SK-N-SH (cell line): ENCODE measurements around the gene FBXL12. TPM values are rescaled to one million over a fixed set of nuclear protein-coding genes. Genes with fewer than 3 reads are reported as not detected.

ENCODE experiments used
- CTCF ChIA-PET: fragments of 300-600, 350-600 bp; formaldehyde crosslinking; extraction: SDS; loops from one replicate; lab custom pipeline; 2021; lab: Yijun Ruan, JAX
- POLR2A ChIA-PET: fragments of 350-600 bp; sonication (Branson Sonifier 250); formaldehyde crosslinking; extraction: SDS; loops from one replicate; lab custom pipeline; 2020; ENCODE audit warnings: antibody characterized with exemption, inconsistent platforms; lab: Yijun Ruan, JAX
- DNase-seq: peaks from one replicate; pipeline ENCODE4 v3.0.0; 2012
- H2AFZ ChIP-seq: fragments of 200-600 bp; sonication (generic); 2 replicates; pipeline ENCODE4 v1.8.1; 2016; ENCODE audit warnings: antibody characterized with exemption, mild to moderate bottlenecking, low read depth
- H3F3A ChIP-seq: fragments of 200-600 bp; sonication (generic); replicated peaks from 2 replicates; pipeline ENCODE3; 2016; ENCODE audit warnings: antibody characterized with exemption, mild to moderate bottlenecking; ENCODE audit not compliant: insufficient read depth
- H3K27ac ChIP-seq, 2 experiments: fragments of 200-500 bp in 1 of 2; fragments of 200-600 bp in 1 of 2; sonication (Bioruptor generic) in 1 of 2; sonication (generic), shearing (Covaris generic) in 1 of 2; 2 replicates each; pipeline versions ENCODE4 v1.5.1 to v1.6.1; 2014 to 2016; ENCODE audit warnings: low read depth in 2 of 2, inconsistent platforms in 1 of 2, low read length in 1 of 2, mild to moderate bottlenecking in 1 of 2, mixed read lengths in 1 of 2
- H3K27me3 ChIP-seq: fragments of 200-600 bp; sonication (generic), shearing (Covaris generic); 2 replicates; pipeline ENCODE4 v1.6.1; 2016; ENCODE audit warnings: mixed run types; ENCODE audit not compliant: insufficient read depth
- H3K36me3 ChIP-seq, 2 experiments: fragments of 200-500 bp in 1 of 2; fragments of 200-600 bp in 1 of 2; sonication (Bioruptor generic) in 1 of 2; sonication (generic) in 1 of 2; replicated peaks in 1 of 2; 2 replicates each; pipeline versions ENCODE3 to v1.5.1; 2014 to 2016; ENCODE audit warnings: low read length in 1 of 2, mild to moderate bottlenecking in 1 of 2; ENCODE audit not compliant: insufficient read depth in 2 of 2, control insufficient read depth in 1 of 2
- H3K4me1 ChIP-seq, 2 experiments: fragments of 200-500 bp in 1 of 2; fragments of 200-600 bp in 1 of 2; sonication (Bioruptor generic) in 1 of 2; sonication (generic), shearing (Covaris generic) in 1 of 2; 2 replicates each; pipeline versions ENCODE4 v1.5.1 to v1.6.1; 2014 to 2016; ENCODE audit warnings: low read depth in 1 of 2, low read length in 1 of 2, mixed run types in 1 of 2; ENCODE audit not compliant: insufficient read depth in 2 of 2, control insufficient read depth in 1 of 2
- H3K4me2 ChIP-seq: fragments of 200-600 bp; sonication (generic), shearing (Covaris generic); 2 replicates; pipeline ENCODE4 v1.6.1; 2017; ENCODE audit warnings: mixed run types
- H3K4me3 ChIP-seq, 2 experiments: fragments of 200-500 bp in 1 of 2; fragments of 200-600 bp in 1 of 2; sonication (Bioruptor generic) in 1 of 2; sonication (generic), shearing (Covaris generic) in 1 of 2; 2 replicates each; pipeline versions ENCODE4 v1.5.1 to v1.8.1; 2014 to 2016; ENCODE audit warnings: low read depth in 2 of 2, inconsistent platforms in 1 of 2, low read length in 1 of 2, mild to moderate bottlenecking in 1 of 2, mixed read lengths in 1 of 2, moderate library complexity in 1 of 2
- H3K79me2 ChIP-seq: fragments of 200-600 bp; sonication (generic); 2 replicates; pipeline ENCODE4 v1.8.1; 2017; ENCODE audit warnings: mild to moderate bottlenecking; ENCODE audit not compliant: insufficient read depth
- H3K9ac ChIP-seq: fragments of 200-600 bp; sonication (generic); 2 replicates; pipeline ENCODE4 v1.6.1; 2017; ENCODE audit warnings: mixed run types
- H3K9me2 ChIP-seq: fragments of 200-600 bp; sonication (generic); 2 replicates; pipeline ENCODE4 v1.6.1; 2017; ENCODE audit warnings: mixed run types
- H3K9me3 ChIP-seq: fragments of 200-600 bp; sonication (generic); 2 replicates; pipeline ENCODE4 v1.6.1; 2017; ENCODE audit warnings: mixed run types, mild to moderate bottlenecking, moderate library complexity
- H4K20me1 ChIP-seq: fragments of 200-600 bp; sonication (generic); 2 replicates; pipeline ENCODE4 v1.6.1; 2017; ENCODE audit warnings: mild to moderate bottlenecking, mixed run types; ENCODE audit not compliant: insufficient read depth
- CHD2 ChIP-seq: fragments of 150-350 bp; IDR thresholded peaks from 2 replicates; pipeline ENCODE4 v1.6.1; 2018; ENCODE audit warnings: low read length; ENCODE audit not compliant: partially characterized antibody
- EP300 ChIP-seq, 2 experiments: IDR thresholded peaks; 2 replicates each; pipeline versions ENCODE4 v1.4.0 to v1.6.1; 2012; ENCODE audit warnings: borderline replicate concordance in 1 of 2, low read depth in 1 of 2, low read length in 1 of 2
- EZH2phosphoT487 ChIP-seq: fragments of 200-600 bp; sonication (generic); IDR thresholded peaks from 2 replicates; pipeline ENCODE4 v1.6.1; 2017; ENCODE audit warnings: low read depth, mixed run types, mild to moderate bottlenecking, antibody characterized with exemption, moderate library complexity, borderline replicate concordance
- FOSL2 ChIP-seq: IDR thresholded peaks from 2 replicates; pipeline ENCODE4 v1.4.0; 2012; ENCODE audit warnings: low read depth, mild to moderate bottlenecking, moderate library complexity, borderline replicate concordance
- MEF2A ChIP-seq: IDR thresholded peaks from 2 replicates; pipeline ENCODE4 v1.4.0; 2012; ENCODE audit warnings: low read depth, borderline replicate concordance
- NFIC ChIP-seq: IDR thresholded peaks from 2 replicates; pipeline ENCODE4 v1.4.0; 2012; ENCODE audit warnings: borderline replicate concordance
- POLR2AphosphoS5 ChIP-seq: IDR thresholded peaks from 2 replicates; pipeline ENCODE4 v1.6.1; 2012; ENCODE audit warnings: low read depth, low read length
- RAD21 ChIP-seq: IDR thresholded peaks from 2 replicates; pipeline ENCODE4 v1.6.1; 2012; ENCODE audit warnings: mild to moderate bottlenecking, low read length
- RCOR1 ChIP-seq: fragments of 150-350 bp; IDR thresholded peaks from 2 replicates; pipeline ENCODE4 v1.6.1; 2017; ENCODE audit warnings: antibody characterized with exemption, low read length
- SIN3A ChIP-seq: IDR thresholded peaks from 2 replicates; pipeline ENCODE4 v1.6.1; 2012; ENCODE audit warnings: low read depth, mild to moderate bottlenecking, low read length, moderate library complexity, borderline replicate concordance
- SMC3 ChIP-seq: IDR thresholded peaks from 2 replicates; pipeline ENCODE4 v1.6.1; 2012; ENCODE audit warnings: low read depth, low read length, improper control_type of control experiment
- TAF1 ChIP-seq: IDR thresholded peaks from 2 replicates; pipeline ENCODE4 v1.6.1; 2012; ENCODE audit warnings: low read depth, mild to moderate bottlenecking, low read length, moderate library complexity, borderline replicate concordance
- TCF12 ChIP-seq: IDR thresholded peaks from 2 replicates; pipeline ENCODE4 v1.4.0; 2012
- TEAD4 ChIP-seq: IDR thresholded peaks from 2 replicates; pipeline ENCODE4 v1.4.0; 2012; ENCODE audit warnings: mild to moderate bottlenecking, borderline replicate concordance; ENCODE audit not compliant: insufficient read depth
- YY1 ChIP-seq: IDR thresholded peaks from 2 replicates; pipeline ENCODE4 v1.4.0; 2012; ENCODE audit warnings: low read depth, mild to moderate bottlenecking
- WGBS: methylation state at CpG from one replicate; pipeline ENCODE4 v1.1.6; 2017; ENCODE audit warnings: low lambda C conversion rate; 5-methylcytosine and 5-hydroxymethylcytosine counted together
- polyA plus RNA-seq, 3 experiments: library from polyadenylated mRNA; depleted of rRNA; stranded (reverse); fragments of >200 nt; gene quantifications; 2 replicates each; pipeline ENCODE4 v1.2.3, GENCODE V29; 2012
- TF ChIP-seq, protein P1 (sequence below): IDR thresholded peaks from 2 replicates; pipeline ENCODE4; 2012
- TF ChIP-seq, protein P2 (sequence below): fragments of 150-350 bp; IDR thresholded peaks from 2 replicates; pipeline ENCODE4 v1.6.1; 2016; ENCODE audit warnings: mild to moderate bottlenecking, low read depth, low read length
- TF ChIP-seq, protein P3 (sequence below): IDR thresholded peaks from 2 replicates; pipeline ENCODE4 v1.4.0; 2012; ENCODE audit warnings: low read depth, borderline replicate concordance
- TF ChIP-seq, protein P4 (sequence below): IDR thresholded peaks from 2 replicates; pipeline ENCODE4 v1.6.1; 2012; ENCODE audit warnings: mild to moderate bottlenecking, low read depth, low read length, moderate library complexity
- TF ChIP-seq, protein P5 (sequence below): IDR thresholded peaks from 2 replicates; pipeline ENCODE4 v1.4.0; 2012; ENCODE audit warnings: low read depth

Gene FBXL12
- polyA plus RNA-seq, 1 of the 3 experiments (the other 2 are of a cell fraction) = 27.1 TPM

DNA sequence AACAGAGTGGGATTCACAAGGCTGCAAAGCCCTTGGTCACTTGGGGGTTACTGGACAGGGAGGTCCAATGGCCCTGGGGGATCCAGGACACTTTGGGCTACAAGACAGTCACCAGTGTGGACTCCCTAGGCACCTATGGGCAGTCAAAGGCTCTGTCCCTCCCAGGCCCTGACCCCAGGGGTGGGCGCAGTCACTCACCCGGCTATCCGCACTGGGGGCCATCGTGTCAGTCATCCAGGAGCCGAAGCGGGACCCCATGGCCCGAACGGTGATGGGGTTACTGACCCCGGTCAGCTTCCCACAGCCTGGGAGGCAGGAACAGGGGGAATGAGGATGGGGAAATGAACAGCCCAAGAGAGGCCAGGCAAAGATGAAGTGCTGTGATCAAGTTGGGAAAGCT, 37.7 kb upstream of the FBXL12 start:
- Histone ChIP-seq H3K27ac (no peak overlapping the region), H2AFZ (no peak overlapping the region), H3K4me1 (no peaks in the 10 kb centered on the region), H3K9me2 (no peaks in the 10 kb centered on the region), H3K4me2 (no peak overlapping the region), H4K20me1 (no peaks in the 10 kb centered on the region), H3K4me3 (no peak overlapping the region), H3K9ac (no peak overlapping the region), H3K79me2 (no peaks in the 10 kb centered on the region), H3K27me3 (no peaks in the 10 kb centered on the region), H3K36me3 (no peaks in the 10 kb centered on the region), H3F3A (no peaks in the 10 kb centered on the region), H3K9me3 (no peaks in the 10 kb centered on the region)
- POLR2A ChIA-PET = no interaction called here
- TF ChIP-seq NFIC = no peak
- no peak for TF ChIP-seq FOSL2
- TF ChIP-seq, protein P1, sequence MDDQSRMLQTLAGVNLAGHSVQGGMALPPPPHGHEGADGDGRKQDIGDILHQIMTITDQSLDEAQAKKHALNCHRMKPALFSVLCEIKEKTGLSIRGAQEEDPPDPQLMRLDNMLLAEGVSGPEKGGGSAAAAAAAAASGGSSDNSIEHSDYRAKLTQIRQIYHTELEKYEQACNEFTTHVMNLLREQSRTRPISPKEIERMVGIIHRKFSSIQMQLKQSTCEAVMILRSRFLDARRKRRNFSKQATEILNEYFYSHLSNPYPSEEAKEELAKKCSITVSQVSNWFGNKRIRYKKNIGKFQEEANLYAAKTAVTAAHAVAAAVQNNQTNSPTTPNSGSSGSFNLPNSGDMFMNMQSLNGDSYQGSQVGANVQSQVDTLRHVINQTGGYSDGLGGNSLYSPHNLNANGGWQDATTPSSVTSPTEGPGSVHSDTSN = no peak
- TF ChIP-seq, protein P2, sequence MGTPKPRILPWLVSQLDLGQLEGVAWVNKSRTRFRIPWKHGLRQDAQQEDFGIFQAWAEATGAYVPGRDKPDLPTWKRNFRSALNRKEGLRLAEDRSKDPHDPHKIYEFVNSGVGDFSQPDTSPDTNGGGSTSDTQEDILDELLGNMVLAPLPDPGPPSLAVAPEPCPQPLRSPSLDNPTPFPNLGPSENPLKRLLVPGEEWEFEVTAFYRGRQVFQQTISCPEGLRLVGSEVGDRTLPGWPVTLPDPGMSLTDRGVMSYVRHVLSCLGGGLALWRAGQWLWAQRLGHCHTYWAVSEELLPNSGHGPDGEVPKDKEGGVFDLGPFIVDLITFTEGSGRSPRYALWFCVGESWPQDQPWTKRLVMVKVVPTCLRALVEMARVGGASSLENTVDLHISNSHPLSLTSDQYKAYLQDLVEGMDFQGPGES = no peak
- no peak for TF ChIP-seq POLR2AphosphoS5
- TF ChIP-seq MEF2A = no peak
- no peak for TF ChIP-seq TAF1
- TF ChIP-seq YY1 = no peak
- no peak for TF ChIP-seq EP300 (IDR thresholded peaks at IDR 0.05; ENCODE audit: borderline replicate concordance in 1 of 2, low read depth in 1 of 2, low read length in 1 of 2)
- TF ChIP-seq CHD2 = no peak
- CTCF ChIA-PET = no interaction called here
- no peak for DNase-seq
- 96% methylated on average over 4 of the region's 9 CpGs for WGBS

DNA sequence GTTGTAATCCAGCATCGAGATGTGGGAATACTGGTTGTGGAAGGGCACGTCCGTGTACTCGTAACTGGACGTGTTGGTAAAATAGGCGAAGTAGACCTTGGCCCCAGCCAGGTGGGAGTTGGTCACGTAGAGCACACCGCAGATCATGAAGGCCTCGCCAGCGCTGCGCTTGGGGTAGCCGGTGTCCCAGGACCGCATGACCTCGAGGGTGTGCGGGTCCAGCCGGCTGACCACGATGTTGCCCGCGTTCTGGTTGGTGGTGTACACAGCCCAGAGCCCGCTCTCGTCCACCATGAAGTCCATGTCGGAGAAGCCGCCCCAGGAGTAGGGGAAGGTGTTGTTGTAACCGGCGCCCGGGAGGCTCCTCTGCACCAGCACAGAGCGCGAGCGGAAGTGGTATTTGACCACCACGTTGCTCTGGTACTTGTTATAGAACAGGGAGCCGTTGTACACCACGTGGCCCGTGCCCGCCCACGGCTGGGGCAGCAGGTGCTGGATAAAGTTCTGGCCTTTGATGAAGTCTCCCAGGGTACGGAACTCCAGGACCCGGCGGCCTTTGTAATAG, 35.5 kb upstream of the FBXL12 start:
- H3F3A ChIP-seq = no peaks in the 10 kb centered on the region
- H3K9me3 ChIP-seq = no peaks in the 10 kb centered on the region
- no peaks in the 10 kb centered on the region for H3K9me2 ChIP-seq
- POLR2A ChIA-PET = no interaction called here
- H3K36me3 ChIP-seq = peaks cover 0 to 2% of the 10 kb centered on the region in 2 experiments
- H3K79me2 ChIP-seq = no peaks in the 10 kb centered on the region
- no peak overlapping the region for H3K9ac ChIP-seq
- H3K27ac ChIP-seq = no peak overlapping the region
- H3K4me3 ChIP-seq = no peak overlapping the region
- no peak for DNase-seq
- no peaks in the 10 kb centered on the region for H3K27me3 ChIP-seq
- CTCF ChIA-PET = no interaction called here
- H3K4me2 ChIP-seq = no peak overlapping the region
- no peaks in the 10 kb centered on the region for H4K20me1 ChIP-seq
- no peak overlapping the region for H2AFZ ChIP-seq
- no peaks in the 10 kb centered on the region for H3K4me1 ChIP-seq
- WGBS = 97% methylated on average over 17 of the region's 38 CpGs
- TF ChIP-seq CHD2 = no peak
- no peak for TF ChIP-seq RCOR1
- TF ChIP-seq MEF2A = no peak
- TF ChIP-seq EZH2phosphoT487 = no peak
- TF ChIP-seq TAF1 = no peak
- TF ChIP-seq, protein P3, sequence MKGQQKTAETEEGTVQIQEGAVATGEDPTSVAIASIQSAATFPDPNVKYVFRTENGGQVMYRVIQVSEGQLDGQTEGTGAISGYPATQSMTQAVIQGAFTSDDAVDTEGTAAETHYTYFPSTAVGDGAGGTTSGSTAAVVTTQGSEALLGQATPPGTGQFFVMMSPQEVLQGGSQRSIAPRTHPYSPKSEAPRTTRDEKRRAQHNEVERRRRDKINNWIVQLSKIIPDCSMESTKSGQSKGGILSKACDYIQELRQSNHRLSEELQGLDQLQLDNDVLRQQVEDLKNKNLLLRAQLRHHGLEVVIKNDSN = no peak
- no peak for TF ChIP-seq TEAD4
- no peak for TF ChIP-seq SMC3
- TF ChIP-seq, protein P4, sequence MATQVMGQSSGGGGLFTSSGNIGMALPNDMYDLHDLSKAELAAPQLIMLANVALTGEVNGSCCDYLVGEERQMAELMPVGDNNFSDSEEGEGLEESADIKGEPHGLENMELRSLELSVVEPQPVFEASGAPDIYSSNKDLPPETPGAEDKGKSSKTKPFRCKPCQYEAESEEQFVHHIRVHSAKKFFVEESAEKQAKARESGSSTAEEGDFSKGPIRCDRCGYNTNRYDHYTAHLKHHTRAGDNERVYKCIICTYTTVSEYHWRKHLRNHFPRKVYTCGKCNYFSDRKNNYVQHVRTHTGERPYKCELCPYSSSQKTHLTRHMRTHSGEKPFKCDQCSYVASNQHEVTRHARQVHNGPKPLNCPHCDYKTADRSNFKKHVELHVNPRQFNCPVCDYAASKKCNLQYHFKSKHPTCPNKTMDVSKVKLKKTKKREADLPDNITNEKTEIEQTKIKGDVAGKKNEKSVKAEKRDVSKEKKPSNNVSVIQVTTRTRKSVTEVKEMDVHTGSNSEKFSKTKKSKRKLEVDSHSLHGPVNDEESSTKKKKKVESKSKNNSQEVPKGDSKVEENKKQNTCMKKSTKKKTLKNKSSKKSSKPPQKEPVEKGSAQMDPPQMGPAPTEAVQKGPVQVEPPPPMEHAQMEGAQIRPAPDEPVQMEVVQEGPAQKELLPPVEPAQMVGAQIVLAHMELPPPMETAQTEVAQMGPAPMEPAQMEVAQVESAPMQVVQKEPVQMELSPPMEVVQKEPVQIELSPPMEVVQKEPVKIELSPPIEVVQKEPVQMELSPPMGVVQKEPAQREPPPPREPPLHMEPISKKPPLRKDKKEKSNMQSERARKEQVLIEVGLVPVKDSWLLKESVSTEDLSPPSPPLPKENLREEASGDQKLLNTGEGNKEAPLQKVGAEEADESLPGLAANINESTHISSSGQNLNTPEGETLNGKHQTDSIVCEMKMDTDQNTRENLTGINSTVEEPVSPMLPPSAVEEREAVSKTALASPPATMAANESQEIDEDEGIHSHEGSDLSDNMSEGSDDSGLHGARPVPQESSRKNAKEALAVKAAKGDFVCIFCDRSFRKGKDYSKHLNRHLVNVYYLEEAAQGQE = no peak
- TF ChIP-seq, protein P2 = no peak
- TF ChIP-seq RAD21 = no peak
- no peak for TF ChIP-seq SIN3A
- no peak for TF ChIP-seq YY1
- TF ChIP-seq TCF12 = no peak
- TF ChIP-seq, protein P5, sequence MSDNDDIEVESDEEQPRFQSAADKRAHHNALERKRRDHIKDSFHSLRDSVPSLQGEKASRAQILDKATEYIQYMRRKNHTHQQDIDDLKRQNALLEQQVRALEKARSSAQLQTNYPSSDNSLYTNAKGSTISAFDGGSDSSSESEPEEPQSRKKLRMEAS = no peak
